Omental fat pad (tissue), 4 donors: Measurements from ENCODE around the gene ARNT2. TPM values are rescaled to one million over a fixed set of nuclear protein-coding genes. Genes with fewer than 3 reads are reported as not detected.

Source experiments
- ATAC-seq: fragments of 150-250 bp; one replicate; pipeline ENCODE4 v1.9.1; 2016; ENCODE audit warnings: mild to moderate bottlenecking, moderate library complexity; ENCODE audit not compliant: low FRiP score
- DNase-seq: peaks from one replicate; pipeline ENCODE4 v3.0.0-alpha.2; 2019; ENCODE audit warnings: low spot score
- total RNA-seq, 4 donors: library from RNA; depleted of rRNA; stranded (reverse); fragments of >200 nt; gene quantifications; one replicate each; pipeline ENCODE4 v1.1.0, GENCODE V29; 2016
- TF ChIP-seq, protein P1 (sequence below), 3 donors: fragments of 450-650 bp; IDR thresholded peaks; one replicate each; pipeline ENCODE4 v1.5.1; 2016 to 2017; ENCODE audit warnings: antibody characterized with exemption in 3 of 3, mild to moderate bottlenecking in 3 of 3, moderate library complexity in 2 of 3

Gene ARNT2
- total RNA-seq, 4 donors from 2014 or later, result 3.1 to 7.4 (median 3.4) TPM

DNA sequence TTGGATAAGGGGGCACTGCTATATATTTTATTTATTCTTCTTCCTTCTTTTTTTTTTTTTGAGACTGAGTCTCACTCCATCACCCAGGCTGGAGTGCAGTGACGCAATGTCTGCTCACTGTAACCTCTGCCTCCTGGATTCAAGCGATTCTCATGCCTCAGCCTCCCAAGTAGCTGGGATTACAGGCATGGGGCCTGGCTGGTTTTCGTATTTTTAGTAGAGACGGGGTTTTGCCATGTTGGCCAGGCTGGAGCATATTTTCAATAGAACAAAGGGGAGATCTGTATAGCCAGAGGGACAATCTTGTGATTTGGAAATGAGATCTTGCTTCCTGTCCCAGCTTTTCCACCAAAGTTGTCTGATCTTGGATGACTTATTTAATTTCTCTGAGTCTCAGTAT is 157.9 kb downstream of the ARNT2 start:
- TF ChIP-seq, protein P1, sequence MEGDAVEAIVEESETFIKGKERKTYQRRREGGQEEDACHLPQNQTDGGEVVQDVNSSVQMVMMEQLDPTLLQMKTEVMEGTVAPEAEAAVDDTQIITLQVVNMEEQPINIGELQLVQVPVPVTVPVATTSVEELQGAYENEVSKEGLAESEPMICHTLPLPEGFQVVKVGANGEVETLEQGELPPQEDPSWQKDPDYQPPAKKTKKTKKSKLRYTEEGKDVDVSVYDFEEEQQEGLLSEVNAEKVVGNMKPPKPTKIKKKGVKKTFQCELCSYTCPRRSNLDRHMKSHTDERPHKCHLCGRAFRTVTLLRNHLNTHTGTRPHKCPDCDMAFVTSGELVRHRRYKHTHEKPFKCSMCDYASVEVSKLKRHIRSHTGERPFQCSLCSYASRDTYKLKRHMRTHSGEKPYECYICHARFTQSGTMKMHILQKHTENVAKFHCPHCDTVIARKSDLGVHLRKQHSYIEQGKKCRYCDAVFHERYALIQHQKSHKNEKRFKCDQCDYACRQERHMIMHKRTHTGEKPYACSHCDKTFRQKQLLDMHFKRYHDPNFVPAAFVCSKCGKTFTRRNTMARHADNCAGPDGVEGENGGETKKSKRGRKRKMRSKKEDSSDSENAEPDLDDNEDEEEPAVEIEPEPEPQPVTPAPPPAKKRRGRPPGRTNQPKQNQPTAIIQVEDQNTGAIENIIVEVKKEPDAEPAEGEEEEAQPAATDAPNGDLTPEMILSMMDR (IDR thresholded peaks at IDR 0.05), result no peak
- no peak for ATAC-seq
- no peak for DNase-seq

DNA sequence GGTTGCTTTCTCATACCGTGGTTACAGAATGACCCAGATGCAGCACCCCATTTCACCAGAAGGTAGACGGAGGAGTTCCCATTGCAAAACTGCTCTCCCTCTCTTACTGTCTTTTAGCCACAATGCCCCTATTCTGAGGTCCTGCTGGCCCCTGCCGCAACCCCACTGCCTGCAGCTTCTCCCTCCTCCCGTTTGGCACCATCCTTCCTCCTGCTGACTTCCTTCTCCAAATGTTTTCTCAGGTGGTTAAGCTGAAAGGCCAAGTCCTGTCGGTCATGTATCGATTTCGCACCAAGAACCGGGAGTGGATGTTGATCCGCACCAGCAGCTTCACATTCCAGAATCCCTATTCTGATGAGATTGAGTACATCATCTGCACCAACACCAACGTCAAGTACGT is 158.7 kb downstream of the ARNT2 start:
- DNase-seq (no peak), ATAC-seq (no peak)
- TF ChIP-seq, protein P1 (IDR thresholded peaks at IDR 0.05), result no peak

DNA sequence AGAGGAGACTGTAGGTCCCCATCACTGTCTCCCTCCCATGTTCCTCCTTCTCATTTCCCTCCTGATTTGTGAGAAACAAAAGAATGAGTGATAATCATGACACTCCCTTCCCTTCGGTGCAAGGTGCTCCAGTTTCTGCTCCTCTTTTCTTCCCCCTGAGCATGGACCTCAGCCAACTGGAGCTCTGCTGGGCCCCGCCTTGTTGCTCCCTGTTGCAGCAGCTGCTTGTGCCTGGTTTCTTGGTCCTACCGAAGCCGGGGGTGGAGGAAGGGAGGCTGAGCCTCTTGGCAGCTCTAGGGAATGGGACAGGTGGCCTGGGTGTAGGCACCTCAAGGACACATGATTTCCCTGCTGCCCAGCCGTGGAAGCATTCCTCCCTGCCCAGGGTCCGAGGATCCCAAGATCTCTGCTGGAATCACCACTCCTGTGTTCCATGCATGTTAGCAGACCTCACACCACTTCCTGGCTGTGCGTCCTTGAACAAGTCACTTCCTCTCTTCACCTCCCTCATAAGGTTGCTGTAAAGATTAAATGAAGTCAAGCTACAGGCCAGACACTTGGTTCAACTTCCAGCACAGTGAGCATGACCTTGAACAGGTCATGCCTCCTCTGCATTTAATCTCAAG is 159.3 kb downstream of the ARNT2 start:
- TF ChIP-seq, protein P1 (IDR thresholded peaks at IDR 0.05), result no peak
- ATAC-seq (no peak), DNase-seq (no peak)

DNA sequence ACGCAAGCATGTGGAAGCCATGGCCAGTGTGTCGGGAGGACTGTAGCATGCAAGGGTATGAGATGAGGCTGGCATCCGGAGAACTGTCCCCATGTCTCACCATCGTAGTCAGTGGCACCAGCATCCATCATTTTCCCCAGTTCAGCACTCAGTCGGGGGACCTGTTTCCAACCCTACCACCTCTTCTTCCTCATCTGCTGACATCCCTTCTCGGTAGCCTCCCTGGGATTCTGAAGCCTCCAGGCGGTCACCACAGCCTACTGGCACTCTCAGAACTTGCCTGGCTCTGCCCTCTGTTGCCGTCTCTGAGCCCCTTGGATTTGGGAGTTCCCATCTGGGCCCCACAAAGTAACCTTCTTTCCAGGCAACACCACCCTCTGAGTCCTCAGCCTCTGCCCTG is 159.9 kb downstream of the ARNT2 start:
- DNase-seq, result no peak

DNA sequence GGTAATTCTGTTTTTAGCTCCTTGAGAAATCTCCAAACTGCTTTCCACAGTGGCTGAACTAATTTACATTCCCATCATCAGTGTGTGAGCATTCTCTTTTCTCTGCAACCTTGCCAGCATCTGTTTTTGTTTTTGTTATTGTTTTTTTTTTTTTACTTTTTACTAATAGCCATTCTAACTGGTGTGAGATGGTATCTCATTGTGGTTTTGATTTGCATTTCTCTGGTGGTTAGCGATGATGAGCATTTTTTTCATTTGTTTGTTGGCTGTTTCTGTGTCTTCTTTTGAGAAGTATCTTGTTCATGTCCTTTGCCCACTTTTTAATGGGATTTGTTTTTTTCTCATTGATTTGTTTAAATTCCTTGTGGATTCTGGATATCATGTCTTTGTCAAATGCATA is 161.2 kb downstream of the ARNT2 start:
- no peak for DNase-seq
- no peak for ATAC-seq
- TF ChIP-seq, protein P1 (IDR thresholded peaks at IDR 0.05), result no peak

More for the DNA sequence above, 159.9 kb downstream of the ARNT2 start:
- ATAC-seq, result no peak
- TF ChIP-seq, protein P1 (IDR thresholded peaks at IDR 0.05), result no peak

DNA sequence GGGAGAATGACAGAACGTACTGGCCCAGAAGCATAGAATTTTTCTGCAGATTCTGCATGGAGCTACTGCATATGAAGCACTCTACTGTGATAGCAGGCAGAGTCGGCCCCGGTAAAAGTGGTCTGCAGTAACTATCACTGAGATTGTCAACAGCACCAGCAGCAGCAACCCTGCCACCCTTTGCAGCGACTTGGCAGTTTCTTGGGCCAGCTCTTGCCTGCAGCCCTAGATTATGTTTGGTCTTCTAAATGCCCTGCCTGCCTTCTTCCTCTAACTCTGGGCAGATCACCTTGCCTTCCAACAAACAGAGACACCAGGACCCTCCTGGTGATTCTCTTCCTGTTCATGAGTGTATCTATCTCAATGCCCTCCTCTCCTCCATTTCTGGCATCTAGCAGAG is 161.8 kb downstream of the ARNT2 start:
- ATAC-seq (no peak), DNase-seq (no peak)
- TF ChIP-seq, protein P1 (IDR thresholded peaks at IDR 0.05), result no peak

DNA sequence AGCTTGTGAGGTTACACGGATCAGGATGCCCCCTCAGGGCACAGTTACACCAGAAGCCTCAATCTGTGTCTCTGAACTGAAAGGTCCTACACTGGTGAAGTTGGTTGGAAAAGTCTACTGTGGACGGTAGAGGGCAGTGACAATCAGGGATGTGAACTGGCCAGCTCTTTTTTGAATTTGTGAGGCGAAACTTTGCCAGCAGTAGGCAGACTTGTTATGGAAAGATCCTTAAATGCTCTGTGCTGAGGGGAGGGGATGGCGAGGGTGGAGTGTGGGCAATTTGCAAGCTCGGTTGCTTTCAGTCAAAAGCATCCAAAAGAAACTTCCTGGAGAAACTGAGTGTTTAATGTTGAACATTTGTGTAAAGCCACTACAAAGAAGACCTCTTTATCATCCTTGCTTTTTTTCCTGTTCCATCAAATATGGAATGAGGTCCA is 163.6 kb downstream of the ARNT2 start:
- ATAC-seq, result peak; percentile 49
- TF ChIP-seq, protein P1 (IDR thresholded peaks at IDR 0.05), result peak in 1 of 3 donors; percentile 21
- no peak for DNase-seq
